Liver (tissue), 3 donors: ENCODE measurements around the gene KAZN.

ENCODE experiments used
- HNF4A ChIP-seq, 2 donors: conservative IDR thresholded peaks; 2 replicates each; pipeline ENCODE4 v1.6.1; 2016; ENCODE audit warnings: antibody characterized with exemption in 2 of 2, mild to moderate bottlenecking in 2 of 2
- JUND ChIP-seq, 2 donors: IDR thresholded peaks; 2 replicates each; pipeline ENCODE4 v1.6.1; 2016; ENCODE audit warnings: antibody characterized with exemption in 2 of 2
- RAD21 ChIP-seq, 2 donors: IDR thresholded peaks; 2 replicates each; pipeline ENCODE4 v1.6.1; 2016; ENCODE audit warnings: antibody characterized with exemption in 2 of 2, mild to moderate bottlenecking in 2 of 2
- SP1 ChIP-seq: IDR thresholded peaks from 2 replicates; pipeline ENCODE4 v1.6.1; 2018; ENCODE audit warnings: antibody characterized with exemption, mild to moderate bottlenecking
- YY1 ChIP-seq: IDR thresholded peaks from 2 replicates; pipeline ENCODE4 v1.6.1; 2016; ENCODE audit warnings: antibody characterized with exemption, mild to moderate bottlenecking
- TF ChIP-seq, protein P1 (sequence below): fragments of 150-350 bp; IDR thresholded peaks from 2 replicates; pipeline ENCODE4 v1.5.1; 2017; ENCODE audit warnings: improper control_type of control experiment, low read depth, low read length; ENCODE audit not compliant: missing input control
- TF ChIP-seq, protein P2 (sequence below): IDR thresholded peaks from 2 replicates; pipeline ENCODE4 v1.6.1; 2016; ENCODE audit warnings: antibody characterized with exemption, mild to moderate bottlenecking
- TF ChIP-seq, protein P3 (sequence below): IDR thresholded peaks from 2 replicates; pipeline ENCODE4 v1.6.1; 2016; ENCODE audit warnings: antibody characterized with exemption
- TF ChIP-seq, protein P4 (sequence below): IDR thresholded peaks from 2 replicates; pipeline ENCODE4 v1.6.1; 2016; ENCODE audit warnings: antibody characterized with exemption
- donor health status: healthy.
- donor health status: healthy.

DNA sequence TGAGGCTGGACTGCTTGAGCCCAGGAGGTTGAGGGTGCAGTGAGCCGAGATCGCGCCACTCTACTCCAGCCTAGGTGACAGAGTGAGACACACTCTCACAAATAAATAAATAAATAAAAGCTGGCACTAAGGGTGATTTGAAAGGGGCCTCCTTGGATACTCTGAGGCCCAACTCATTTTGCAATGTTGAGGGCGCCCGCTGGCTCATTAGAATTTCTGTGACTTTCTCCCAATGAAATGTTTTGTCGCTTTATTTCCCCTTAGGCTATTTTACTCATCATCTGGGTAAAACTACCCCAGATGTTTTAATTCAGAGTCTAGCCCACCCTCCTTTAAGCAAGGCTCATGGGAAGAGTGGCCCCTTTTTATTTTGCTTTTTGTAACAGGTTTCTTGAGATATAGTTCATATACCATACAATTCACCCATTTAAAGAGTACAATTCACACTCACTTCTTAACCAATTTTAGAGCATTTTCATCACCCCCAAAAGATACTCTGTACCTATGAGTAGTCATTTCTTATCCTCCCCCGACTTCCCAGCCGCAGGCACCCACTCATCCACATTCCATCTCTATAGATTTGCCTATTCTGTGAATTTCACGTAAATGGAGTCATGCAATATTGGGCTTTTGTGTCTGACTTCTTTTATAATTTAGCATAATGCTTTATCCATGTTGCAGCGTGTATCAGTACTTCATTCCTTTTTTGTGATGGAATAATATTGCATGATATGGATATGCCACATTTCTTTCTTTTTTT lies 259.1 kb downstream of the KAZN start:
- TF ChIP-seq YY1 (no peak), JUND (IDR thresholded peaks at IDR 0.05) (no peak), RAD21 (IDR thresholded peaks at IDR 0.05) (no peak), SP1 (no peak), HNF4A (conservative IDR thresholded peaks at IDR 0.05) (no peak)
- TF ChIP-seq, protein P1, sequence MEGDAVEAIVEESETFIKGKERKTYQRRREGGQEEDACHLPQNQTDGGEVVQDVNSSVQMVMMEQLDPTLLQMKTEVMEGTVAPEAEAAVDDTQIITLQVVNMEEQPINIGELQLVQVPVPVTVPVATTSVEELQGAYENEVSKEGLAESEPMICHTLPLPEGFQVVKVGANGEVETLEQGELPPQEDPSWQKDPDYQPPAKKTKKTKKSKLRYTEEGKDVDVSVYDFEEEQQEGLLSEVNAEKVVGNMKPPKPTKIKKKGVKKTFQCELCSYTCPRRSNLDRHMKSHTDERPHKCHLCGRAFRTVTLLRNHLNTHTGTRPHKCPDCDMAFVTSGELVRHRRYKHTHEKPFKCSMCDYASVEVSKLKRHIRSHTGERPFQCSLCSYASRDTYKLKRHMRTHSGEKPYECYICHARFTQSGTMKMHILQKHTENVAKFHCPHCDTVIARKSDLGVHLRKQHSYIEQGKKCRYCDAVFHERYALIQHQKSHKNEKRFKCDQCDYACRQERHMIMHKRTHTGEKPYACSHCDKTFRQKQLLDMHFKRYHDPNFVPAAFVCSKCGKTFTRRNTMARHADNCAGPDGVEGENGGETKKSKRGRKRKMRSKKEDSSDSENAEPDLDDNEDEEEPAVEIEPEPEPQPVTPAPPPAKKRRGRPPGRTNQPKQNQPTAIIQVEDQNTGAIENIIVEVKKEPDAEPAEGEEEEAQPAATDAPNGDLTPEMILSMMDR = no peak
- TF ChIP-seq, protein P2, sequence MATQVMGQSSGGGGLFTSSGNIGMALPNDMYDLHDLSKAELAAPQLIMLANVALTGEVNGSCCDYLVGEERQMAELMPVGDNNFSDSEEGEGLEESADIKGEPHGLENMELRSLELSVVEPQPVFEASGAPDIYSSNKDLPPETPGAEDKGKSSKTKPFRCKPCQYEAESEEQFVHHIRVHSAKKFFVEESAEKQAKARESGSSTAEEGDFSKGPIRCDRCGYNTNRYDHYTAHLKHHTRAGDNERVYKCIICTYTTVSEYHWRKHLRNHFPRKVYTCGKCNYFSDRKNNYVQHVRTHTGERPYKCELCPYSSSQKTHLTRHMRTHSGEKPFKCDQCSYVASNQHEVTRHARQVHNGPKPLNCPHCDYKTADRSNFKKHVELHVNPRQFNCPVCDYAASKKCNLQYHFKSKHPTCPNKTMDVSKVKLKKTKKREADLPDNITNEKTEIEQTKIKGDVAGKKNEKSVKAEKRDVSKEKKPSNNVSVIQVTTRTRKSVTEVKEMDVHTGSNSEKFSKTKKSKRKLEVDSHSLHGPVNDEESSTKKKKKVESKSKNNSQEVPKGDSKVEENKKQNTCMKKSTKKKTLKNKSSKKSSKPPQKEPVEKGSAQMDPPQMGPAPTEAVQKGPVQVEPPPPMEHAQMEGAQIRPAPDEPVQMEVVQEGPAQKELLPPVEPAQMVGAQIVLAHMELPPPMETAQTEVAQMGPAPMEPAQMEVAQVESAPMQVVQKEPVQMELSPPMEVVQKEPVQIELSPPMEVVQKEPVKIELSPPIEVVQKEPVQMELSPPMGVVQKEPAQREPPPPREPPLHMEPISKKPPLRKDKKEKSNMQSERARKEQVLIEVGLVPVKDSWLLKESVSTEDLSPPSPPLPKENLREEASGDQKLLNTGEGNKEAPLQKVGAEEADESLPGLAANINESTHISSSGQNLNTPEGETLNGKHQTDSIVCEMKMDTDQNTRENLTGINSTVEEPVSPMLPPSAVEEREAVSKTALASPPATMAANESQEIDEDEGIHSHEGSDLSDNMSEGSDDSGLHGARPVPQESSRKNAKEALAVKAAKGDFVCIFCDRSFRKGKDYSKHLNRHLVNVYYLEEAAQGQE = no peak
- TF ChIP-seq, protein P3, sequence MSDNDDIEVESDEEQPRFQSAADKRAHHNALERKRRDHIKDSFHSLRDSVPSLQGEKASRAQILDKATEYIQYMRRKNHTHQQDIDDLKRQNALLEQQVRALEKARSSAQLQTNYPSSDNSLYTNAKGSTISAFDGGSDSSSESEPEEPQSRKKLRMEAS = no peak
- TF ChIP-seq, protein P4, sequence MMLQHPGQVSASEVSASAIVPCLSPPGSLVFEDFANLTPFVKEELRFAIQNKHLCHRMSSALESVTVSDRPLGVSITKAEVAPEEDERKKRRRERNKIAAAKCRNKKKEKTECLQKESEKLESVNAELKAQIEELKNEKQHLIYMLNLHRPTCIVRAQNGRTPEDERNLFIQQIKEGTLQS = no peak
